Midbrain (tissue), 1 donor: ENCODE results near the gene ACOT2.
"Not testable (repeated sequence)": the region's sequence is repeated elsewhere in the genome, so short reads cannot be mapped to it uniquely, and the experiment has no call there.

ENCODE experiments used
- DNase-seq: peaks from one replicate; lab custom pipeline; 2025; lab: John Stamatoyannopoulos, UW

The ACOT2 gene

DNA sequence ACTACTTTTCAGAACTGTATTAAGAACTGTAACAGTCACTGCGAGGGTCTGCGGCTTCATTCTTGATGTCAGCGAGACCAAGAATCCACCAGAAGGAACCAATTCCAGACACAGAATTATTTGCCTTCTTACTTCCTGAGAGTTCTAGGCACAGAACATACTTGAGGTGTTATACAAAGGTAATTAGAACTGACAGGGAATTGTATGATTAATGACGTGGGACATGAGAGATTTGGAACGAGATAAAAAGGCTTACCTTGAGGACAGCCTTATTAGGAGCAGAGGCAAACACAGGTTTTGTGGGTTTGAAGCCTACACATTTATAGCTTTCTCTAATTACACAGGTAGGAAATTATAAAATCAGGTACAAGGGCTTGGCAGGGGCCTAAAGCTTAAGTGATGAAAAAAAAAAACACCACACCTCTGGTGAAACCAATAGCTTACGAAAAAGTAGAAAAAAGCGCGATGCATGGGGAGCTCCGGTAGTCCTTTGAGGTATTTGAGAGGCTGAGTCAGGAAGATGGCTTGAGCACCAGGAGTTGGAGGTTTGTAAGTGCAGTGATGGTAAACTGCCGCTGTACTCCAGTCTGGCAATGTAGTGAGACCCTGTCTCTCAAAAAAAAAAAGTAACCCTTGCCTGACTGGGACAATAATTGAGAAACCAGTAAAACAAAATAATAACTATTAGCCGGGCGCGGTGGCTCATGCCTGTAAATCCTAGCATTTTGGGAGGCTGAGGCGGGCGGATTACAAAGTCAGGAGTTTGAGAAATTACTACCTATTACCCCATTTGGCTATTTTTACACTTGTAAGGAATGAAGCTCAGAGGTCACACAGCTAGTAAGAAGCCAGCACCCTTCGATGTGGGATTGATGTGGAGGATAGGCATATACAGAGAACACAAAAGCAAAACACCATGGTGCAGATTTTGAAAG, 795 bp upstream of the ACOT2 start:
- DNase-seq, result no peak

DNA sequence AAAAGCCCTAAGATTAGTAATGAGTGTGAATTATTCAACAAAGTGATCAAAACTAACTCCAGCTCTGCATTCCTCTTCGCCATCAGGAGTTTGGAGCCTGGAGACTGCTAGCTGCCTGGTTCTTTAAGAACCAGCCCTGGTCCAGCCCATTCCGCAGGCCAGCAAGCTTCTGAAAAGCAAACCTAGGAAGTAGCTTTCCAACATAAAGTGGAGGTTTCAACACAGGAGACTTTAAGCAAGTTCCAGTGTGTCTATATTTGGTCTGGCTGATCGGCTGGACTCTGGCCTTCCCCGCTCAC, 178 bp upstream of the ACOT2 start:
- not testable (repeated sequence) for DNase-seq

DNA sequence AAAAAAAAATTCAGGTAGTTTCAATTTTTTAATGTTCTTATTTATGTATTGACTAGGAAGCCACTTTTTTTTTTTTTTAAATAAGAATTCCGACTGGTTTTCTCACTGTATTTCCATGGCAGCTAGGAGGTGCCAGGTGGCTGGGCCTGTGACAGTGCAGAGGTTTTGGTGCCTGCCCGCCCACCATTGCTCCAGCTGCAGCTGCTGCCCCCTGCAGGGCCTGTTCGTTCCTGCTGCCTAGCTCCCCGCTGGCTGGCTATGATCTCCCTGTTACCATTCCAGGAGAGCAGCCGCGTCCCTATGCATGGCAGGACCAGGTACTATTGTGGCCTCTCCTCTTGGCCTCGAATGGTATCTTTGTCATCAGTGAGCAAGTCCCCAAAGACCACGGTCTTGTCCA, 1.9 kb downstream of the ACOT2 start:
- peak; percentile 14 for DNase-seq

DNA sequence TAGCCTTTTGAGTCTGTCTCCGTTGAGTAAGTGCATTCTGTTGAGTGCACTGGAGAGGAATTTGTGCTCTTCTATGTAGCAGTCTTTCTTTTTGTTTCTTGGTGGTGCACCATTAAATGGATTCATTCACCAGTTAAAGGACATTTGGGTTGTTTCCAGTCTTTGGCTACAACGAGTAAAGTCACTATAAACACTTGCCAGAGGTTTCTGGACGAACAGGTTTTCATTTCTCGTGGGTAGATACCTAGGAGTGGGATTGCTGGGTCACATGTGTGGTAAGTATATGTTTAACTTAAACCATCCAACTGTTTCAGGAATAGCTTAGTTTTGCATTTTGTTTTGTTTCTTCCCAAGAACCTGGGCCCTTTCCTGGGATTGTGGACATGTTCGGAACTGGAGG, 4.0 kb downstream of the ACOT2 start:
- DNase-seq, result not testable (repeated sequence)

- DNase-seq, result not testable (repeated sequence)
Observed at GRCh38 chr14:73573740-73574139, 4.7 kb downstream of the ACOT2 start.

DNA sequence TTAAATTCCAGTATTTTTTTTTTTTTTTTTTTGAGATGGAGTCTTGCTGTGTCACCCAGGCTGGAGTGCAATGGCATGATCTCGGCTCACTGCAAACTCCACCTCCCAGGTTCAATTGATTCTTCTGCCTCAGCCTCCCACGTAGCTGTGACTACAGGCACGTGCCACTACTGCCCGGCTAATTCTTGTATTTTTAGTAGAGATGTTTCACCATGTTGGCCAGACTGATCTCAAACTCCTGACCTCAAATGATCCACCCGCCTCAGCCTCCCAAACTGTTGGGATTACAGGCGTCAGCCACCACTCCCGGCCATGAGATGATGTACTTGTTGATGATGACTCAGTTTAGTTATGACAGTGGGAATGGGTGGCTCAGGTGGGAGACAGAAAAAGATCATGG, 5.2 kb downstream of the ACOT2 start:
- DNase-seq, result not testable (repeated sequence)

DNA sequence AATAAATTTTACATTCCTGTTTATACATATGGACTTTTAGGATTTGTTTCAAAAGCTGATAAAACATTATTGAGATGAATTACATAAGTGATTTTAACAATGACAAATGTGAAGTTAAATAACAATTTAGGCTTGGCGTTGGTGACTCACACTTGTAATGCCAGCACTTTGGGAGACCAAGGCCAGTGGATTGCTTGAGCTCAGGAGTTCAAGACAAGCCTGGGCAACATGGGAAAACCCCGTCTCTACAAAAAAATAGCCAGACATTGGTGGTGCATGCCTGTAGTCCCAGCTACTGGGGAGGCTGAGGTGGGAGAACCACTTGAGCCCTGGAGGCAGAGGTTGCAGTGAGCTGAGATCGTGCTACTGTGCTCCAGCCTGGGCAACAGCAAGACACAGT, 7.4 kb downstream of the ACOT2 start:
- DNase-seq, result no peak

DNA sequence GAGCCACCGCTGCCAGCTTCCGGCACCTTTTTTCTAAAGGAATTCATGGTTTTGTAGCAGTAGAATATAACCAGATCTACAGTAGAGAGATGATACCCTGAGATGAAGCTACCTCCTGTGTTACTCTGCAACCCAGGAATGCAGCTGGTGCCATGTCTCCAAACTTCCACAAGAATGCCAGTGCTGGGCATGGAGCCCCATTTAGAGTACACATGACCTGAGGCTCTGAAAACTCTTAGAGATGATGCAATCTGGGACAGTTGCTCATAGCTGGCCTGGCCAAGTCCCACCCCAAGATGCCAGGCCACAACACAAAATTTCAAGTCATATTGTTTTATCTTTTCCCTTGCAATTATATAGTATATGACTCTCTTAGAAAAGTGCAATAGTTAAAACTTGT, 8.2 kb downstream of the ACOT2 start:
- DNase-seq, result not testable (repeated sequence)

- DNase-seq, result not testable (repeated sequence)
Observed at GRCh38 chr14:73582102-73582979, 13.3 kb downstream of the ACOT2 start.

- DNase-seq, result no peak
Observed at GRCh38 chr14:73588695-73589094, 19.7 kb downstream of the ACOT2 start.

- no peak for DNase-seq
Observed at GRCh38 chr14:73589116-73589515, 20.1 kb downstream of the ACOT2 start.

- DNase-seq, result not testable (repeated sequence)
Observed at GRCh38 chr14:73590673-73591004, 21.6 kb downstream of the ACOT2 start.

- no peak for DNase-seq
Observed at GRCh38 chr14:73591690-73592449, 22.9 kb downstream of the ACOT2 start, which contains the start of gene ACOT4. Gene ACOT4 (plus strand): TSS chr14:73591873. CDS start chr14:73591960, 87 bp downstream.

DNA sequence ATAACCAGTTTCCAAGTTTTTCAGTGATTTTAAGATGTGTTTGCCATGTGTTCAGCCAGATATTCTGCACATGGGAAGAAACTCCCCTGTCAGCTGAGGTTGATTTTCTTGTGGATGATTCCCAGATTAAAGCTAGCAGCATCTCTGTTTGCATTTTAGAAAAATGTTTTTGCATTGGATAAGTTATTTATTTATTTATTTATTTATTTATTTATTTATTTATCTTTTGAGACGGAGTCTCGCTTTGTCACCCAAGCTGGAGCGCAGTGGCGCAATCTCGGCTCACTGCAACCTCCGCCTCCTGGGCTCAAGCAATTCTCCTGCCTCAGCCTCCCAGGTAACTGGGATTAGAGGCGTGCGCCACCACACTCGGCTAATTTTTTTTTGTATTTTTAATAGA, 25.5 kb downstream of the ACOT2 start:
- DNase-seq, result no peak

GRCh38 chr14:73599499-73599898, 30.5 kb downstream of the ACOT2 start:
- no peak for DNase-seq

GRCh38 chr14:73602994-73603393, 34.0 kb downstream of the ACOT2 start:
- DNase-seq, result no peak

- no peak for DNase-seq
Observed at GRCh38 chr14:73606271-73606670, 37.3 kb downstream of the ACOT2 start.

GRCh38 chr14:73607241-73607640, 38.2 kb downstream of the ACOT2 start:
- no peak for DNase-seq

DNA sequence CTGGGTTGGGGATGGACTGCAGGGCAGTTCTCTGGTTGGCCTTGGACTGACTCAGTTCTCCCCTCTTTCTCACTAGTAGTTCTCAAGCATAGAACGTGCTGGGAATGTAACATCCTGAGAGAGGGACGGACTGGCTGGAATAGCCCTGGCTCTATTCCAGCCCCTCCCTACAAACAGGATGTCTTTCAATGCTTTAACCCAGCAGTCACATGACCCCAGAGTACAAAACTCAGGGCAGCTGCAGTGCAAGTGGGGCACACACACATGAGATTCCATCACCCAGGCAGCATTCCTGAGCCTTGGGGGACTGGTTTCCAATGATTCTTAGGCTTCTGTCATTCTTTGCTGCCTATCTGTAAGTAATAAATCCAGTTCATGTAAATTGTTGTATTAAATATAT, 41.7 kb downstream of the ACOT2 start:
- DNase-seq, result no peak

- DNase-seq, result peak; percentile 70
Observed at GRCh38 chr14:73612339-73613045, 43.5 kb downstream of the ACOT2 start, which contains the start of gene ACOT6. Gene ACOT6 (plus strand): TSS chr14:73612517. CDS start chr14:73612572, 55 bp downstream.

GRCh38 chr14:73613046-73613383, 44.0 kb downstream of the ACOT2 start:
- no peak for DNase-seq
